Ecto neural progenitor cell (in vitro differentiated cells): ENCODE measurements around the gene EML4.
A peak's percentile ranks its signal among the peaks of the same experiment; 100 is the strongest.
"Not testable (repeated sequence)": the region's sequence is repeated elsewhere in the genome, so short reads cannot be mapped to it uniquely, and the experiment has no call there.

ENCODE experiments used
- DNase-seq: peaks from one replicate; pipeline ENCODE4 v3.0.0-alpha.2; 2018; ENCODE audit warnings: low spot score

Gene EML4

GRCh38 chr2:42335514-42336104, 166.5 kb downstream of the EML4 start:
- no peak for DNase-seq

GRCh38 chr2:42336361-42336965, 167.3 kb downstream of the EML4 start:
- DNase-seq = no peak

GRCh38 chr2:42337356-42337820, 168.2 kb downstream of the EML4 start:
- DNase-seq = no peak

- DNase-seq = no peak
Measured at GRCh38 chr2:42337846-42338566, 168.9 kb downstream of the EML4 start.

GRCh38 chr2:42338567-42339190, 169.5 kb downstream of the EML4 start:
- no peak for DNase-seq

- no peak for DNase-seq
Measured at GRCh38 chr2:42339191-42339912, 170.2 kb downstream of the EML4 start.

GRCh38 chr2:42340045-42340937, 171.1 kb downstream of the EML4 start:
- DNase-seq = no peak

- DNase-seq = no peak
Measured at GRCh38 chr2:42340938-42341636, 171.9 kb downstream of the EML4 start.

- DNase-seq = peak; percentile 63
Measured at GRCh38 chr2:42342061-42342794, 173.1 kb downstream of the EML4 start.

GRCh38 chr2:42342795-42343241, 173.7 kb downstream of the EML4 start:
- DNase-seq = no peak

GRCh38 chr2:42345986-42346385, 176.8 kb downstream of the EML4 start:
- no peak for DNase-seq

GRCh38 chr2:42346856-42347255, 177.7 kb downstream of the EML4 start:
- DNase-seq = not testable (repeated sequence)

GRCh38 chr2:42347518-42347917, 178.4 kb downstream of the EML4 start:
- DNase-seq = not testable (repeated sequence)

GRCh38 chr2:42348113-42348805, 179.1 kb downstream of the EML4 start:
- no peak for DNase-seq

- no peak for DNase-seq
Measured at GRCh38 chr2:42350434-42351063, 181.4 kb downstream of the EML4 start.

- no peak for DNase-seq
Measured at GRCh38 chr2:42351864-42352263, 182.7 kb downstream of the EML4 start.

- no peak for DNase-seq
Measured at GRCh38 chr2:42353792-42354429, 184.8 kb downstream of the EML4 start.
